GM12891 (cell line): ENCODE measurements around the gene NDUFAF8.

Source experiments
- POLR2A ChIP-seq: IDR thresholded peaks from 2 replicates; pipeline ENCODE4 v1.6.1; 2011; ENCODE audit warnings: low read depth, low read length, control low read depth
- POLR2AphosphoS5 ChIP-seq: IDR thresholded peaks from 2 replicates; pipeline ENCODE4 v1.6.1; 2011; ENCODE audit warnings: low read depth, low read length, control low read depth

GRCh38 chr17:81282876-81283275 lies 43.8 kb downstream of the NDUFAF8 start:
- TF ChIP-seq POLR2A (no peak), POLR2AphosphoS5 (no peak)
